B cell (primary cell): ENCODE measurements around the gene ADCY7.

Source experiments
- CTCF ChIP-seq: fragments of 200-600 bp; IDR thresholded peaks from one replicate; pipeline ENCODE4 v1.8.0; 2022; ENCODE audit warnings: antibody characterized with exemption, mild to moderate bottlenecking
- EZH2 ChIP-seq: IDR thresholded peaks from 2 replicates; pipeline ENCODE4 v1.6.1; 2012; ENCODE audit warnings: borderline replicate concordance, low read depth, mild to moderate bottlenecking, moderate library complexity, low read length; ENCODE audit not compliant: insufficient read depth, poor library complexity, severe bottlenecking

- TF ChIP-seq CTCF: no peak
- TF ChIP-seq EZH2: no peak
These were observed 10.6 kb downstream of the ADCY7 start for GRCh38 chr16:50276801-50277555.
